HCEC 1CT (cell line): ENCODE results near the gene AZGP1.
"Not testable (repeated sequence)": the region's sequence is repeated elsewhere in the genome, so short reads cannot be mapped to it uniquely, and the experiment has no call there.

Experiments
- DNase-seq: peaks from one replicate; pipeline ENCODE4 v3.0.0-alpha.2; 2017

Gene AZGP1

DNA sequence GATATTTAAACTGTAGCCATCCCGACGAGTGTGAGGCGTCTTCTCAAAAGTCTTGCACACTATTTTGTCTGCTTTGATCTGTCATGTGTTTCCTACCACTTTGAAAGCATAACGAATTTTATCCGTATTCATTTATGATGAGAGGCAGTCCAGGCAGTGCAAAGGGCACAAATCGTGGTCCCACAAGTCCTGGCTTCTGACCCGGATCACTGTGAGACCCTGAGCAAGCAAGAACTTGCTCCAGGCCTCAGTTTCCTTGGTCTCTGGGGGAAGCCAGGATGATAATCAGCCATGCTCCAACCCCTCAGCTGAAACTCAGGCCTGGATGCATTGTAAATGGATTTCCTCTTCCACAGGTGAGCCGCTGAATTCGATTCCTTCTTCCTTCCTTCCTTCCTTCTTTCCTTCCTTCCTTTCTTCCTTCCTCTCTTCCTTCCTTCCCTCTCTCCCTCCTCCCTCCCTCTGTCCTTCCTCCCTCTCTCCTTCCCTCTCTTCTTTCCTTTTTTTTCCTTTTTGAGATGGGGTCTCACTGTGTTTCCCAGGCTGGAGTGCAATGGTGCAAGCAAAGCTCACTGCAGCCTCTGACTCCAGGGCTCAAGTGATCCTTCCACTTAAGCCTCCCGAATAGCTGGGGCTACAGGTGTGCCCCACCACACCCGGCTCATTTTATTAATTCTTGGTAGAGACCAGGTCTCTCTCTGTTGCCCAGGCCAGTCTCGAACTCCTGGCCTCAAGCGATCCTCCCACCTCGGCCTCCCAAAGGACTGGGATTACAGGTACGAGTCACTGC, 21.1 kb upstream of the AZGP1 start:
- DNase-seq = no peak

DNA sequence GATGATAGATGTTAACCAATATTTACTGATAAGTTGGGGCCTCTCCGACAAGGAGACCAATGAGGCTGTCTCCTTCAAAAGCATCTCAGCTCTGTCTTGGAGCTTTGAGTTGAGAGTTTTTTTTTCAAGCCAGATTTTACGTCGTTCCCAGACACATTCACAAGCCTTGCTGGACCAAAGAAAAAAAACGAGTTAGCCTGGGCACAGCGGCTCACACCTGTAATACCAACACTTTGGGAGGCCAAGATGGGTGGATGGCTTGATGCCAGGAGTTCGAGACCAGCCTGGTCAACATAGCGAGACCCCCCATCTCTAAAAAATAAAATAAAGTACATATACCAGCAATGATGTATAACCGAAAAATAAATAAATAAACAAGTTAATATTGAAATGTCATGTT, 19.0 kb upstream of the AZGP1 start:
- DNase-seq = no peak

DNA sequence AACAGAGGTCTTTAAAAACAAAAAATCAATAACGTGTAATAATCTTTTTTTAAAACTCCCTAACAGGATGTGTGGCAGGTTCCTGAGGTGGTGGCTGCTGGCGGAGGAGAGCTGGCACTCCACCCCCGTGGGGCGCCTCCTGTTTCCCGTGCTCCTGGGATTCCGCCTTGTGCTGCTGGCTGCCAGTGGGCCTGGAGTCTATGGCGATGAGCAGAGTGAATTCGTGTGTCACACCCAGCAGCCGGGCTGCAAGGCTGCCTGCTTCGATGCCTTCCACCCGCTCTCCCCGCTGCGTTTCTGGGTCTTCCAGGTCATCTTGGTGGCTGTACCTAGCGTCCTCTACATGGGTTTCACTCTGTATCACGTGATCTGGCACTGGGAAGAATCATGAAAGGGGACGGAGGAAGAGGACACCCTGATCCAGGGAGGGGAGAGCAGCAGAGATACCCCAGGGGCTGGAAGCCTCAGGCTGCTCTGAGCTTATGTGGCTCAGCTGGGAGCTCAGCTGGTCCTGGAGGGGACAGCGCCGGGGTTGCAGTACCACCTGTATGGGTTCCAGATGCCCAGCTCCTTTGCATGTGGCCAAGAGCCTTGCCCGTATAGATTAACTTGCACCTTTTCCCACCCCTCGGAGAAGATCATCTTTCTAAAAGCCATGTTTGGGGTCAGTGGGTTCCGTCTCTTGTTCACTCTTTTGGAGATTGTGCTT, 16.7 kb upstream of the AZGP1 start:
- DNase-seq = no peak

DNA sequence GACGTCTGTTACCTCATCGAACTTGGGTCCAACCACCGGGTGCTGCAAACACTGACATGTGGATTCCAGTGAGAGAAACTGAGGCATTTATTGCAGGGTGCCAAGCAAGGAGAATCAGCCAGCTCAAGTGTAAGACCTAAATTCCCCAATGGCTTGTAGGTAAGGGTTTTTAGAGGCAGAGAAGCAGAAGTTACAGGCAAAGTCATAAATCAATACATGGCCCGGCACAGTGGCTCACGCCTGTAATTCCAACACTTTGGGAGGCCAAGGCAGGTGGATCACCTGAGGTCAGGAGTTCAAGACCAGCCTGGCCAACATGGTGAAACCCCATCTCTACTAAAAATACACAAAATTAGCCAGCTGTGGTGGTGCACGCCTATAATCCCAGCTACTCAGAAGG, 15.7 kb upstream of the AZGP1 start:
- DNase-seq = not testable (repeated sequence)

DNA sequence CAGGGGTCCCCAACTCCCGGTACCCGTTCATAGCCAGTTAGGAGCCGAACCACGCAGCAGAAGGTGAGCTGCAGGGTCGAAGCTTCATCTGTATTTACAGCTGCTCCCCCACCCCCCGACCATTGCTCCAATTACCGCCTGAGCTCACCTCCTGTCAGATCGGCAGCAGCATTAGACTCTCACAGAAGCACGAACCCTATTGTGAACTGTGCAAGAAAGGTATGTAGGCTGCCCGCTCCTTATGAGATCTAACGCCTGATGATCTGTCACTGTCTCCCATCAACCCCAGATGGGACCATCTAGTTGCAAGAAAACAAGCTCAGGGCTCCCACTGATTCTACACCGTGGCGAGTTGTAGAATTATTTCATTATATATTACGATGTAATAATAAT, 14.6 kb upstream of the AZGP1 start:
- no peak for DNase-seq

DNA sequence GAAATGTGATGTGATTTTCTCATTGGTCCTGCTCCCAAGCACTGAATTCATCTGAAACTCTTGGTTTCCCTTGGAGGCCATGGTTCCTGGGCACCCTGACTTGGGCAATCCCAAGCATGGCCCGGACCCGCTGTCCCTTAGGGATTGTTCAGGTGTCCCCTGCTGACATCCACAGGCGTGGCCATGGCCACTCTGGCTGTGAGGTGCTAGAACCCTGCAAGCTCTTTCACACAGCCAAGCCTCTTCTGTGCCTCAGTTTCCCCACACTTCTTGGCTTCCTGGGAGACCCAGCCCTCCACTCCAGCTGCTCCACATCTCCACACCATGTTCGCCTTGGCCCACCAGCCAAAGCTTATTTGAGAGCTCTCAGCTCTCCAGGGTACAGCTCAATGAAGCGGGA, 12.0 kb upstream of the AZGP1 start:
- no peak for DNase-seq

DNA sequence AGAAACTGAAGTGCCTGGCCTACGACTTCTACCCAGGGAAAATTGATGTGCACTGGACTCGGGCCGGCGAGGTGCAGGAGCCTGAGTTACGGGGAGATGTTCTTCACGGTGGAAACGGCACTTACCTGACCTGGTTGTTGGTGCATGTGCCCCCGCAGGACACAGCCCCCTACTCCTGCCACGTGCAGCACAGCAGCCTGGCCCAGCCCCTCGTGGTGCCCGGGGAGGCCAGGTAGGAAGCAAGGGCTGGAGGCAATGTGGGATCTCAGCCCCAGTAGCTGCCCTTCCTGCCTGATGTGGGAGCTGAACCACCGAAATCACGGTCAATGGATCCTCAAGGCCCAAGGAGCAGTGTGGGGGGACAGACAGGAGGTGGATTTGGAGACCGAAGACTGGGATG, 11.5 kb upstream of the AZGP1 start:
- DNase-seq = not testable (repeated sequence)

DNA sequence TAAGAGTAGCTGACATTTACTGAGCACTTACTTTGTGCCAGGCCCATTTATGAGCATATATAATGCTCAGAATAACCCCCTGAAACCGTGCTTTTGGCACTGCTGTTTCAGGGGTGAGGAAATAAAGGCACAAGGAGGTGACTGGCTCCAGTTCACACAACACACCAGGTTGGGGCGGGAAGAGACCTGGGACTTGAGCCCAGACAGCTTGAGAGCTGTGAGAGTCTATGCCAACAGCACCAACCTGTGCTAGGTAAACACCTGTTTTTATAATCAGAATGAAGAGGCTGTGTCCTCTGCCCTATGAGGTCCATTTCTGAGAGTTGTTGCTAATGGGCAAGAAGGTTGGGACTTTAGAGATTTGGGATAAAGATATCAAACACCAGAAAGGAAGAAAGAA, 8.8 kb upstream of the AZGP1 start:
- DNase-seq = no peak

DNA sequence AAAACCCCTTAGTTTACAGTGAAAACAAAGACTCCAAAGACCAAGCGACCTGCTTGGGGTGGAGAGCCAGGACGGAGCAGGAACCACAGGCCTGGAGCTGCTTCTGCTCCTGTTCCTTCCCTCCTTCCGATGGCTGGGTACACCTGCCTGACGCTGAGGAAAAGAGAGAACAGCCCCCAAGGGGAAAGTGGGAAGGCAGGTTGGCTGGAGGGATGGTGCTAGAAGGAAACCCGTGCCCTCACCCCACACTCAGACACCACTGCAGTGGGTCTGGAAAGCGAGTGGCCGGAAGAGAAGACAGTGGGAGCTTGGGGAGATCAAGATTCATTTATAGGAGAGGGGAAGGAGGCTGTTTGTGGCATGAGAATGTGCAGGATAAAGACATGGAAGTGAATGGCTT, 5.2 kb upstream of the AZGP1 start:
- DNase-seq = not testable (repeated sequence)

DNA sequence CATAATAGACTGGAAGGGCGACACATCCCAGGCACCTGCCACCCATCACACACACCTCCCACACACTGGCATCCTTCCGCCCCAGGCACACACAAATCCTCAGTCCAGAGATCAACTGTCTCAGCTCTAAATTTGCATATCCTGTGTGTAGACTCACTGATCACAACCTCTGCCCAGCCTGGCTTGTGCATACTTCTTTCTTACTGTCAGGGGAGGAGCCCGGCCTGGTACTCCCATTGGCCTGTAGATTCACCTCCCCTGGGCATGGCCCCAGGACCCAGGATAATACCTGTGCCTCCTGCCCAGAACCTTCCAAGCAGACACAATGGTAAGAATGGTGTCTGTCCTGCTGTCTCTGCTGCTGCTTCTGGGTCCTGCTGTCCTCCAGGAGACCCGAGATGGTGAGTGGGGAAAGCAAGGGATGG, 4.6 kb upstream of the AZGP1 start:
- DNase-seq = not testable (repeated sequence)

DNA sequence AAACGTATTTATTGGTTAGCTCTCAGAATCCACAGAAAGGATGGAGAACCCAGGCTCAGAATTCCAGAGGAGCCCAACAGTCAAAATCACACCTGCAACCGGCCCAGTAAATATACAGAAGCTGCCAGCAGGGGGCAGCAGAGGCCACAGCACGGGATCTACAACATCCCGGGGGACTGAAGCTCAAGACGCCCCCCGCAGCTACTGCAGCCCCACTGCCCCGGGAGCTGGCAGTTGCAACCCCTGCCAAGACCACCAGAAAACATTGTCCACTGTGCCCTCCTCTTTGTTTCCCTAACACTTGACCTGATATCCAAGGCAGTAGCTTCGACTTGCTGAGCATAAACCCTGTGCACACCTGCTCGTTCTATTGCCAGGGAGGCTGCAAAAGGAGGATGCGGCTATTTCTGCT, 4.0 kb upstream of the AZGP1 start:
- not testable (repeated sequence) for DNase-seq

DNA sequence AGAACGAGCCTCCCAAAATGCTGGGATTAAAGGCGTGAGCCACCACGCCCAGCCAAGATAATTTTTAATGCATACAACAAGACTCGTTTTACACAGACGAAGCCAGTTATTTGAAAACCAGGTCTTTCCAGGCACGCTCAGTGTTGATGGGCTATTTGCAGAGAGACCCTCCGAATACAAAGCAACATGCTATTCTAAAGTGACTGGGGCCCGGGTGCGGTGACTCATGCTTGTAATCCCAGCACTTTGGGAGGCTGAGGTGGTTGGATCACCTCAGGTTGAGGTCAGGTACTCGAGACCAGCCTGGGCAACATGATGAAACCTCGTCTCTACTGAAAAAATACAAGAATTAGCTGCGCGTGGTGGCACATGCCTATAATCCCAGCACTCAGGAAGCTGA, 795 bp upstream of the AZGP1 start:
- DNase-seq = no peak

DNA sequence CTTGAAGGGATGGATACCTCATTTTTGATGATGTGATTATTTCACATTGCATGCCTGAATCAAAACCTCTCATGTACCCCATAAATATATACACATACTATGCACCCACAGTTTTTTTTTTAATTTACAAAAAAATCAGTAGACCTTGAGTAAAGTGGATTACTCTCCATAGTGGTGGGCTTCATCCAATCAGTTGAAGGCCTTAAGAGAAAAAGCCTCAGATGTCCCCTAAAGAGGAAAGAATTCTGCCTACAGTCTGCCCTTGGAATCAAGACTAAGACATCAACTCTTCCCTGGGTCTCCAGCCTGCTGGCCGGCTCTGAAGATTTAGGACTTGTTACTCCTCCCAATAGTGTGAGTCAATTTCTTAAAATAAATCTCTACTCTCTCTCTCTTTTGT, 1.1 kb downstream of the AZGP1 start:
- DNase-seq = no peak

DNA sequence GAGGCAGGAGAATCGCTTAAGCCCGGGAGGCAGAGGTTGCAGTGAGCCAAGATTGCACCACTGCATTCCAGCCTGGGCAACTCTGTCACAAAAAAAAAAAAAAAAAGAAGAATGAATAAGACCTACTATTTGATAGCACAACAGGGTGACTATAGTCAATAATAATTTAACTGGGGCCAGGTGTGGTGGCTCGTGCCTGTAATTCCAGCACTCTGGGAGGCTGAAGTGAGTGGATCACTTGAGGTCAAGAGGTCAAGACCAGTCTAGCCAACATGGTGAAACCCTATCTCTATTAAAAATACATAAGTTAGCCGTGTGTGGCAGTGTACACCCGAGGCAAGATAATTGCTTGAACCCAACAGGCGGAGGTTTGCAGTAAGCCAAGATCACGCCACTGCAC, 2.0 kb downstream of the AZGP1 start:
- not testable (repeated sequence) for DNase-seq

DNA sequence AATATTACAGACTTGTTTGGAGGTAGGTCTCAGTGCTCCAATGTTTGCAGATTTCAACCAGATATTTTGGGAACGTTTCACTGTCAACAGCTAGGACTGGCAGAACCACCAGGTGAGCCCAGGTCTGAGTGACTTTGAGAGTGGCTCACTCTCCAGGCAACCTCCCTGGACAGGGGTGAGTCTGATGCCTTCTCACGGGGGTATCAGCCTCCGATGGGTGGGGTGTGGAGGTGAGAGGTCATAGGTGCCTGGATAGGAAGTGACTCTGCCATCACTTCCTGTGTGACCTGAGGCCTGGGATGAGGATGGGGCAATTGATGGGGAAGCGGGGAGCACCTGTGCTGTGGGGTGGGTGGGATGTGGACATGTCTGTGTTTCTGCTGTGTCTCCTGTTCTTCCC, 4.6 kb downstream of the AZGP1 start:
- no peak for DNase-seq

DNA sequence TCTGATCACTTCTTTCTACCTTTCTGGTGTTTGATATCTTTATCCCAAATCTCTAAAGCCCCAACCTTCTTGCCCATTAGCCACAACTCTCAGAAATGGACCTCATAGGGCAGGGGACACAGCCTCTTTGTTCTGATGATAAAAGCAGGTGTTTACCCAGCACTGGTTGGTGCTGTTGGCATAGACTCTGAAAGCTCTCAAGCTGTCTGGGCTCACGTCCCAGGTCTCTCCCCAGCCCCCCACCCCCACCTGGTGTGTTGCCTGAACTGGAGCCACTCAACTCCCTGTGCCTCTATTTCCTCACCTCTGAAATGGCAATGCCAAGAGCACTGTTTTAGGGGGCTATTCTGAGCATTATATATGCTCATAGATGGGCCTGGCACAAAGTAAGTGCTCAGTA, 6.0 kb downstream of the AZGP1 start:
- not testable (repeated sequence) for DNase-seq

DNA sequence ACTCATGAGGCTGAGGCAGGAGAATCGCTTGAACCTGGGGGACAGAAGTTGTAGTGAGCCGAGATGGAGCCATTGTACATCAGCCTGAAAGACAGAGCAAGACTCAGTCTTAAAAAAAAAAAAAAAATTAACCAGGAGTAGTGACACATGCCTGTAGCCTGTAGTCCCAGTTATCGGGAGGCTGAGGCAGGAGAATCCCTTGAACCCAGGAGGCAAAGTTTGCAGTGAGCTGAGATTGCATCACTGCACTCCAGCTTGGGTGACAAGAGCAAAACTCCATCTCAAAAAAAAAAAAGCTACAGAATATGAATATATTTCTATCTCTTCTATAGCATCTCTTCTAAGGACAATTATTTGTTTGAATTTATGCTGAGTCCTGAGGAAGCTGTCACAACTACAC, 6.5 kb downstream of the AZGP1 start:
- no peak for DNase-seq

DNA sequence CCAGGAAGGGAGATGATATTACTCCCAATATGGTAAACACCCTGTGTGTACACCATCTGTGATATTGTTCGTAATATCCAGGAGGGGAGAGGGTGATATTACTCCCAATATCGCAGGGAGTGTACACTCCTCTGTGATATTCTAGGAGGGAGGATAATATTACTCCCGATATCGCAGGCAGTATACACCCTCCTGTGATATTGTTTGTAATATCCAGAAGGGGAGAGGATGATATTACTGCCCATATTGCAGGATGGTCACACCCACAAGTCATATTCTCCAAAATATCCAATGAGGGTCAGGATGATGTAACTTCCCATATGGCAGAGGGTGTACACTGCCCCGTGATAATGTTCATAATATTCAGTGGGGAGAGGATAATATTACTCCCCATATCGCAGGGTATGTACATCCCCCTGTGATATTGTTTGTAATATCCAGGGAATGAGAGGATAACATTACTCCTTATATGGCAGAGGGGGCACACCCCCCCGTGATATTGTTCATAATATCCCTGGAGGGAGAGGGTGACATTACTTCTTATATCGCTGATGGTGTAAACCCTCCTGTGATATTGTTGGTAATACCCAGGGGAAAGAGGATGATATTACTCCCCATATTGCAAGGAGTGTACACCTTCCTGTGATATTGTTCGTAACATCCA, 17.1 kb downstream of the AZGP1 start:
- no peak for DNase-seq

DNA sequence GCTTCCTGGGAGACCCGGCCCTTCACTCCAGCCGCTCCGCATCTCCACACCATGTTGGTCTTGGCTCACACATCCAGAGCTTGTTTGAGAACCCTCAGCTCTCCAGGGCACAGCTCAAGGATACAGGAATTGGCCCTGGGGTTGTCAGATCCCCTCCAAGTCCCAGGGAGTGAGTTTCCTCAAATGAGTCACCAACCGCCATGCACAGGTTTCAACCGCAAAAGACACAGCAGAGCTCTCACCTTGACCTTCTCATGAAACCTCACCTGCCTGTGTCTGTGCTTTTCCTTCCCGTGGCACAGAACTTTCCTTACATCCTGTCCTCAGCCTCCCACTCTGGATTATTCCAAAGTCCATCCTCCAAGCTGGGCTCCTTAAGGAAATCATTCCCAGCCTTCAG, 20.6 kb downstream of the AZGP1 start:
- DNase-seq = no peak

DNA sequence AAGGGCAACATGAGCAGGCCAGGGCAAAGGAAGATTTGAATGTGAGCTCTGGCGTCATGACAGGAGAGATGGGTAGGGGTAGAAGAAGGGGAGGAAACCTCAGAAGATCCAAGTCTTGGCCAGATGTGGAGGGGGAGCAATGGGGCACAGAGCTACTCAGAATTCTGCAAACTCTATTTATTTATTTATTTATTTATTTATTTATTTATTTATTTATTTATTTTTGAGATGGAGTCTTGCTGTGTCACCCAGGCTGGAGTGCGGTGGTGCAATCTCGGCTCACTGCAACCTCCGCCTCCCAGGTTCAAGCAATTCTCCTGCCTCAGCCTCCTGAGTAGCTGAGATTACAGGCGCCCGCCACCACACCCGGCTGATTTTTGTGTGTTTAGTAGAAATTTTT, 21.2 kb downstream of the AZGP1 start:
- not testable (repeated sequence) for DNase-seq

DNA sequence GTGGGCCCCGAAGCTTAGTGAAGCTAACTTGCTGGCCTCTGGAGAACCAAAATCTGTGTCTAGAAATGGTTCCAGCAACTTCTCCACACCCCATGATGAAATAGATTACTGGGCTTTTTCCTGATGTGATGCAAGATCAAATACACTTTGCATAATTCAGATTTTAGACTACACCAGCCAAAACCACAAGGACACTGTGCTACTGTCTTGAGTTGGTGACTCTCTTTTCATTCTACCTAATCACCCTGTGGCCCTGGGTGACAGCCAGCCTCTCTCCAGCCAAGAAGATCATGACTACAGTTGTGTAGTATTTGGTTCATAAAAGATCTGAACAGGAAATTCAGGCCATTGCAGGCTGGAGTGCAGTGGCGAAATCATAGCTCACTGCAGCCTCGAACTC, 22.2 kb downstream of the AZGP1 start:
- DNase-seq = peak; percentile 11

DNA sequence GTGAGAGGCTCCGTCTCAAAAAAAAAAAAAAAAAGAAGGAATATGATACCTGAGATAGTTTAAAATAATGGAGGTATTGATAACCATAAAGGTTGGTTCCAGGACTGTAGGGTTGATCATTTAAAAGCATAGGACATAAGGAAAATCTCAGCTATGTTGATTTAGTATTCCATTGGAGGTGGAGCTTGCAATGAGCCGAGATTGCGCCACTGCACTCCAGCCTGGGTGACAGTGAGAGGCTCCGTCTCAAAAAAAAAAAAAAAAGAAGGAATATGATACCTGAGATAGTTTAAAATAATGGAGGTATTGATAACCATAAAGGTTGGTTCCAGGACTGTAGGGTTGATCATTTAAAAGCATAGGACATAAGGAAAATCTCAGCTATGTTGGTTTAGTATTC, 23.2 kb downstream of the AZGP1 start:
- DNase-seq = not testable (repeated sequence)

DNA sequence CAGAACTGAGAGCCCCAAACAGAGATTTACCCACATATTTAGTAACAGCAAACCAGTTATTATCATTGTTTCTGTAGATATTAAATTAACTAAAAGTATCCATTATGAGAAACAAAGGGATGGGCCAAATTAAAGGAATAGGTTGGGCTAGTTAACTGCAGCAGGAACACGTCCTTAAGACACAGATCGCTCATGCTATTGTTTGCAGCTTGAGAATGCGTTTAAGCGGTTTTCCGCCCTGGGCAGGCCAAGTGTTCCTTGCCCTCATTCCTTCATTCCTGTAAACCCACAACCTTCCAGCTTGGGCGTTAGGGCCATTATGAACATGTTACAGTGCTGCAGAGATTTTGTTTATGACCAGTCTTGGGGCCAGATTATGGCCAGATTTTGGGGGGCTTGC, 25.0 kb downstream of the AZGP1 start:
- DNase-seq = not testable (repeated sequence)

DNA sequence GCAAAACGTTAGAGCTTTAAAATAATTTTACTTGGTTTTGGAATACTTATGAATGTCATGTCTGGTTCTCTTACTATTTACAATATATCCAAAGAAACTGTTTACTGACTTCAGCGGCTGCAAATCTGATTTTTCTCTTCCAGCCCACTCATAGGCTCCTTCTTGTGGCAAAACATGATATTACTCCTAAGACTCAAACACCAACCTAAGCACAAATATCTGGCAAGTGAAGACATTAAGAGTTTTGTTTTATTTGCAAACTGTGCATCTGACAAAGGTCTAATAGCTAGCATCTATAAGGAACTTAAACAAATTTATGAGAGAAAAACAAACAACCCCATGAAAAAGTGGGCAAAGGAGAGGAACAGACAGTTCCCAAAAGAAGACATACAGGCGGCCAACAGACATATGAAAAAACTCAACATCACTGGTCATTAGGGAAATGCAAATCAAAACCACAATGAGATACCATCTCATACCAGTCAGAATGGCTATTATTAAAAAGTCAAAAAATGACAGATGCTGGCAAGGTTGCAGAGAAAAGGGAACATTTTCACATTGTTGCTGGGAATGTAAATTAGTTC, 26.1 kb downstream of the AZGP1 start:
- DNase-seq = peak; percentile 15
